Body of pancreas (tissue), 4 donors: Measurements from ENCODE around the gene RAPGEF1.

Experiments used
- CTCF ChIP-seq, 7 experiments: fragments of 450-650 bp in 4 of 7; fragments of 200-600 bp in 3 of 7; sonication (generic) in 3 of 7; IDR thresholded peaks; one replicate each; pipeline ENCODE4 v1.5.1; 2016 to 2019; ENCODE audit warnings: antibody characterized with exemption in 7 of 7
- POLR2A ChIP-seq, 3 donors: fragments of 450-650 bp; IDR thresholded peaks; one replicate each; pipeline ENCODE4 v1.6.1; 2016; ENCODE audit warnings: antibody characterized with exemption in 3 of 3, mild to moderate bottlenecking in 2 of 3

DNA sequence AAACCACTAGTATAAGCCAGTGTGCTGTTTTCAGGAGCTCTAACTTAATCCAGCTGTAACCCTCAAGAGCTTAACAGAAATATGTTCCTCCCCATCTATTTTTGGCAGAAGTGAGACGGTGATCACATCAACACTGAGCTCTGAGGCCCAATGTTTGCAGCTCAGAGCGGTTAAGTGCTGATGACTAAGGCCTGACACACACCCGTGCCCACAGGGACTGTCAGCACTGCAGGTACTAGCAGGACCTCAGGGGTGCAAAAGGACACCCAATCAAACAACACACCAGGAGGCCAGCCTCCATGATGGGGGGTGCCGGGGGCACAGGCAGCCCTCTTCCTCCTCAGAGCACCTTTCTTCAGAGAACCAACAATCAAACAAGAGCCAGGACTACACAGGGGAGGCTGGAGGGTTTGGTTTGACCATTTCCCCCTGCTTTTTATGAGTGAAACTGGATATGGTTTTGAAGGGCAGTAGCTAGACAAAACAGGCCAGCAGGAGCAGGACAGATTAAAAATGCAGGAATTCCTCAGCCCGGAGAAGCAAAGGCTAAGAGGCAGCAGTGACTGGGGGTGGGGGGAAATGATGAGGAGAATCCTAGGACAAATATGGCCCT is 61.3 kb downstream of the RAPGEF1 start:
- TF ChIP-seq POLR2A (IDR thresholded peaks at IDR 0.05) (peak in 2 of 3 donors; percentile 23 to 28), CTCF (IDR thresholded peaks at IDR 0.05) (no peak)
